Measurements from ENCODE around the gene SLC38A3.

SLC38A3 gene

GRCh38 chr3:50211930-50212329 lies 6.9 kb downstream of the SLC38A3 start:
- no peak for DNase-seq

- no peak for DNase-seq
Measured at GRCh38 chr3:50212502-50212901, 7.4 kb downstream of the SLC38A3 start.

DNA sequence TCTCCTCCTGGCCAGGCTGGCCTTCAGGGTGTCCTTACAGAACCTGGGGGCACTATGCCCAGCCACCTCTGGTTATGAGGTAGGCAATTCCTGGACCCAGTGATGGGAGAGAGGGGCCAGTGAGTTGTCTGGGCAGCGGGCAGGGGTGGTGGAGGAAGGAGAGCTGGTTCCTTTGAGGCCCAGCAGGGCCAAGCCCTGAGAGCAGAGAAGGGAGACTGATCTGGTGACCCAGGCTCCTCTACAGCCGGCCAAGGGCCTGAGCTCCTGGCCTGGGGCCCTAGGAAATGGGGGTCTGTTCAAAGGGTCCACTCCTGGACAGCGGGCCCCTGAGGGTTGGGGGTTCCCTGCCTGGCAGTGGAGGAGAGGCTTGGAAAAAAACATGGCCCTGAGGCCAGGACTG lies 7.9 kb downstream of the SLC38A3 start:
- DNase-seq: no peak

GRCh38 chr3:50213373-50213772 lies 8.3 kb downstream of the SLC38A3 start:
- no peak for DNase-seq

DNA sequence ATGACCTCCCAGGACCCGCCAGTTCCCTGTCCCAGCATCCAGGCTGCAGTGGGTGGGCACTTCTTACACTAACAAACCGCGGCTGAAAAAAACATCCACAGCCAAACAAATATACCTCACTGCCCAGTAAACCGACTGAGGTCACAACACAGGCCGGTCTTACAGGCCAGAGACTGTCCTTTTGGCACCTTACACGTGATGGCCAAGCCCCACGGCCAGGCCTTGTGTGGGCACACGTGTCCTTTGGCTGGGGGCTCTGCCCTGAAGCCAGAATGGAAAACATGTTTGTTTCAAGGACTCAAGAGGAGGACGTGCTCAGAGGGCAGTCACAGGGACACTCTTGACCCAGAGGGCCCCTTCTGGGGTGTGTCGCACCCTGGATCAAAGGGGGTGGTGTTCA lies 9.8 kb downstream of the SLC38A3 start:
- DNase-seq: no peak

- DNase-seq: no peak
Measured at GRCh38 chr3:50215529-50215928, 10.5 kb downstream of the SLC38A3 start.

DNA sequence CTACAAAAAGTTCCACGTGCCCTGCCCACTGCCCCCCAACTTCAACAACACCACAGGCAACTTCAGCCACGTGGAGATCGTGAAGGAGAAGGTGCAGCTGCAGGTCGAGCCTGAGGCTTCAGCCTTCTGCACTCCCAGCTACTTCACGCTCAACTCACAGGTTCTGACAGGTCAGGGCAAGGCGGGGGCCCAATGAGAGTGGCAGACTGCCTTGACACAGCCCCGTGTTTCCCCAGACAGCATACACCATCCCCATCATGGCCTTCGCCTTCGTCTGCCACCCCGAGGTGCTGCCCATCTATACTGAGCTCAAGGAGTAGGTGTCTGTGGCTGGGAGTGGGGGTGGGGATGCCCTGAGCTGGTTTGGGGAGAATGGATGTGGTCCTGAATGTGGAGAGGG lies 12.6 kb downstream of the SLC38A3 start:
- DNase-seq: no peak

DNA sequence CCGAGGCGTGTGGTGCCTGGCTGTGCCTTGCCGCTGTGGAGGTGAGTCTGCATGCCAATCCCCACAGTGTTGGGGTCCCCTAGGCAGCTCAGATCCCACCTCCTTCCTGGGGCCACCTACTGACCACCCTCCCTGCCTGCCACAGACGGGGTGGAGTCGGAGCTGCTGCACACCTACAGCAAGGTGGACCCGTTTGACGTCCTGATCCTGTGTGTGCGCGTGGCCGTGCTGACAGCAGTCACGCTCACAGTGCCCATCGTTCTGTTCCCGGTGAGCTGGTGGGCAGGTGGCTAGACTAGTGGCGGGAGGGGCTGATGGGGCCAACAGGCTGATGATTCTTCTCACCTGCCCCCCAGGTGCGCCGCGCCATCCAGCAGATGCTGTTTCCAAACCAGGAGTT lies 13.4 kb downstream of the SLC38A3 start:
- DNase-seq: no peak

DNA sequence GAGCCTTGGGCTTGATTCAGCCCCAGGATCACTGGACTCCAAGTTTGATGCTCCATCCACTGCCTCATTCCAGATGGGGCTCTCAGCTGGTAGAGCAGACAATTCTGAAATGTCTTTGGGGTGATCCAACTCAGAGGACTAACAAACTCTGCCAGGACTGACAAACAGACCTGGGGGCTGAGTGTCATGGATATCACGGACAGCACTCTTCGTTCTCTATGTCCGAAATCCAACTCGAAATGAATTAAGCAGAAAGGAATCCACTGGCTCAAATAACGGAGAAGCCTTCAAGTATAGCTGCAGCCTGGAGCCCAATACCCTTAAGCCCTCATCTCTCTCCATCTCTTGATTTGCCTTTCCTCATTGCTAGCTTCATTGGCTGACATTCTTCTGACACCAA lies 14.2 kb downstream of the SLC38A3 start:
- DNase-seq: no peak

GRCh38 chr3:50220109-50220508 lies 15.0 kb downstream of the SLC38A3 start:
- no peak for DNase-seq

DNA sequence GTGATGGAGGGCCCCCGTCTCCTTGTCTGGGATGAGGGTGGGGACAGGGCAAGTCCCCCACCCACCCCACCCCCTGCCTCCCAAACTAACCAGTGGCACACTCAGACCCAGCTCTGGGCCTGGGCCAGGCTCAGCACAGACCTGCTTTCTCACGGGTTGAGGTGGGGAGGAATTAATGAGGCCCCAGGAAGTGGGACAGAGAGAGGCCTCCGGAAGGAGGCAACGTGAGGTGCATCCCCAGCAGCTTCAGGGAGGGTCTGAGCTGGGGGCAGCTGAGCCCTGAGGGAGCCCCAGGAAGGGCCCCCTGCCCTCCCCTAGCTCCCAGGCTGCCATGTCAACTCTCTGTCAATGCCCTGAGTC lies 16.0 kb downstream of the SLC38A3 start:
- DNase-seq: no peak

- peak; percentile 88 for DNase-seq
Measured at GRCh38 chr3:50221411-50222168, 16.5 kb downstream of the SLC38A3 start.

DNA sequence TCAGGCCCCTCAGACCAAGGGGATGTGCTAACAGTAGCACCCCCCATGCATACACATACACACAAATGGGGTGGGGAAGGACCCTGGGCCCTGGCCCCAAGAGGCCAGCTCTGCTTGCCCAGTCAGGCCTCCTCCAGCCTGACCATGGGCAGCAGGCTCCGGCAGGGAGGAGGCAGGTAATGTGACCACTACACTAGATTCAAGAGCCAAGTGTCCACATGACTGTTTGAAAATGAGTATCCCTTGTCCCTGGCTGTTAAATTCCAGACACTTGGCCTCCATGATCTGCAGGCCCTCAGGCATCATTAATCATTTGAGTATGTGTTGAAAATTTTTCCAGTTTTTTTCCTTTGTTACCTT lies 17.1 kb downstream of the SLC38A3 start:
- no peak for DNase-seq

DNA sequence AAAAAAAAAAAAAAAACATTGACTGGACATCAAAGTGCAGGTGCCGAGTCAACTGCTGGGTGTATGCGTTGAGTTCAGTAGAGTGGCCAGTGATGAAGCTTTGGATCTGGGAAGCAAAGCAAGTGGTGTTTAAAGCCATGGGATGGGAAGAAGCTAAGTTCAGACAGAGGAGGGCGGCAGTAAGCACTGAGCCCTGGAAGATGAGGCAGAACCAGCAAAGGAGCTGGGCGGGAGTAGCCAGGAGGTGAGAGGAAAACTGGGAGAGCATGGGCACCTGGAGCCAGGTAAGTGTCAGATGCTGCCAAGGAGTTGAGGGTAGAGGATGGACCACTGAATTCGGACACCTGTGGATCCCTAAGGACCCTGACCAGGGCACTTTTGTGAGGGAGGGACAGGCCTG lies 19.6 kb downstream of the SLC38A3 start:
- DNase-seq: no peak

- DNase-seq: peak; percentile 58 to 68 (median 62)
Measured at GRCh38 chr3:50226888-50227389, 21.9 kb downstream of the SLC38A3 start.

DNA sequence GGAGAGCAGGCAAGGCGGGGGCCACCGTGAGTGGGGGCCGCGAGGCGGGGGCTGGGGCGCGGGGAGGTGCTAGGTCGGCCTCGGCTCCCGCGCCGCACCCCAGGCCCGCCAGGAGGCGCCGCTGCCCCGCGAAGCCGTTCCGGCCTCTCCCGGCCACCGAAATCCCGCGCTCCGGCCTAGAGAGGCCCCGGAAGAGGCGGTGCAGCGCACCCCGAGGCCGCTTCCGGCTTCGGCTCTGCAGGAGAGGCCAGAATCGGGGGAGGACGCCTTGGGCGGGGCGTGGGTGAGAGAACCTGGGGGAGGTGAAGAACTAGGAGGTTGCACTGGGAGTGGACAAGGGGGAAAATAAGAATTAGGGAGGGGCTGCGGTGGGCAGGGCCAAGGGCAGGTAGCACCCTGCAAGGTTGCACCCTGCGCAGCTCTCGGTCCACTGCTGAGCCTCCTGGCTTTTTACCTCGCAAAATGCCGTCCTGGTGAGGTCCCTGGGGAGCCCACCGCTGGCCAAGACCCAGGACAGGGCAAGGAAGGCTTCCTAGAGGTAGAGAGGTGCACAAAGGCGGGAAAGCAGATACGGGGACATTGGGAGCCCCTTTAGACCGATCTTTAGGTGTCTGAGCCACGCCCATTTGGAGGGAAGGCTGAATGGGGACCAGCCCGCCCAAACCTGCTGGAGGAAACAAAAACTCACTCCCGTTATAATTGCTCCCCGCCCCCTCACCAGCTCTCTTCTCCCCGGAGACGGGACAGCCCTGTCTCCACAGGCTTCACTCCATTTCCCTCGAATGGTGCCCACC lies 22.5 kb downstream of the SLC38A3 start:
- DNase-seq: peak; percentile 92 to 97 (median 96)

DNA sequence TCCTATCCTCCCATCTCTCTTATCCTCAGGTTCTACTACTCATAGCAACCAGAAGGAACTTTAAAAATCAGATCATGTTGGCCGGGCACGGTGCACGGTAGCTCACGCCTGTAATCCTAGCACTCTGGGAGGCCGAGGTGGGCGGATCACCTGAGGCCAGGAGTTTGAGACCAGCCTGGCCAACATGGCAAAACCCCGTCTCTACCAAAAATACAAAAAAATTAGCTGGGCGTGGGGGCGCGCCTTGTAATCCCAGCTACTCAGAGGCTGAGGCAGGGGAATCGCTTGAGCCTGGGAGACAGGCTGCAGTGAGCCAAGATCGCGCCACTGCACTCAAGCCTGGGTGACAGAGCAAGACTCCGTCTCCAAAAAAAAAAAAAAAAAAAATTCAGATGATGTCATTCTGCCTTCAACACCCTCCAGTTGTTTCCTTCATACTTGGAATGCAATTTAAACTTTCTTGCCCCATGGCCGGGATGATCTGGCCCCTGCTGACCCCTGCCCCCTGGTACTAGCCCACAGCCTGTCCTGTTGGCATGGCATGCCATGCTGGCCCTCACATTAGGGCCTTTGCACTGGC lies 23.2 kb downstream of the SLC38A3 start:
- peak in 1 of 3 donors; percentile 8 for DNase-seq

GRCh38 chr3:50229490-50229889 lies 24.4 kb downstream of the SLC38A3 start:
- DNase-seq: no peak

DNA sequence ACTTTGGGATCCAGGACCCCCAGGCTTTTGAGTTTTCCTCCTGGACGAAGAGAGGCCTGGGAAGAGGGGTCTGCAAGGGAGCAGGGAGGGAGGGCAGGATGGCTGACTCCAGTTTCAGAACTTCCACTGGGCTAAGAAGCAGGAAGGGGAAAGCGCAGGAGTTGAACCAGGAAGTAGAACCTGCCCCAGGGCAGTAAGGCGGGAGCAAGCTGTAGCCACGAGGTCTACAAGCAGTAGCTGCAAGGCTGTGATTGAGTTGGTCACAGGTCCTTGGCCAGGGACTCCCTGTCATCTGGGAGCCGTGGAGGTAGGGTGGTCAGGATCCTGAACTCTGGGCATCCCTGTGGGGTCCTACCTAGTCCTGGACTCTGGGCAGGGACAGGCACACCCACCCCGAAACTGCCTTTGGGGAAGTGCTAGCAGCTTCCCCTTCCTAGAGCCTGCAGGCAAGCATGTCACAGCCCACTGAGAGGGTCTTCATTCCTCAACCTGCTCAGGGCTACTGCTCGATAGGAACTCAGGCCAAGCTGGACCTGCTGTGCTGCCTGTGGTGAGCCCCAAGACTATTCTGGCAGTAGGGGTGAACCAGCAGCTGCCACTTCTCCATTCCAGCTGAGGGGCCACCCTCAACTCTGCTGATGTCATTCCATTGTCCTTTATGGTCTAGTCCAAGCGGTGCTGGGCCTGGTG lies 25.2 kb downstream of the SLC38A3 start:
- DNase-seq: peak; percentile 49 to 60 (median 58)

DNA sequence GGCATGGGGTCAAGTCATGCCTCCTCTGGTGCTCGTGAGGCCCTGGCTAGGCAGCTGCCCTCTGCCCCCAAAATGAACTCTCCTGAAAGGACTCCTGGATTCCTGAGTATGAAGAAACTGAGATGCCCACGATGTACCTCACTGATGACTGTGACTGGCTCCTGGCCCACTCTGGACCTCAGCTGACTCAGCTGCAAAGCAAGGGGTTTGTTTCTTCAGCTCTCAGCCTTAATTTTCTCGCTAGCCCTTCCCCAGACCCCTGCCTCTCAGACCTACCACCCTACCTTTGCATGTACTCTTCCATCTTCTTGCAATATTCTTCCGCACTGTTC lies 25.7 kb downstream of the SLC38A3 start:
- DNase-seq: no peak

- DNase-seq: no peak
Measured at GRCh38 chr3:50231581-50231980, 26.5 kb downstream of the SLC38A3 start.

GRCh38 chr3:50232303-50232702 lies 27.2 kb downstream of the SLC38A3 start:
- DNase-seq: no peak

DNA sequence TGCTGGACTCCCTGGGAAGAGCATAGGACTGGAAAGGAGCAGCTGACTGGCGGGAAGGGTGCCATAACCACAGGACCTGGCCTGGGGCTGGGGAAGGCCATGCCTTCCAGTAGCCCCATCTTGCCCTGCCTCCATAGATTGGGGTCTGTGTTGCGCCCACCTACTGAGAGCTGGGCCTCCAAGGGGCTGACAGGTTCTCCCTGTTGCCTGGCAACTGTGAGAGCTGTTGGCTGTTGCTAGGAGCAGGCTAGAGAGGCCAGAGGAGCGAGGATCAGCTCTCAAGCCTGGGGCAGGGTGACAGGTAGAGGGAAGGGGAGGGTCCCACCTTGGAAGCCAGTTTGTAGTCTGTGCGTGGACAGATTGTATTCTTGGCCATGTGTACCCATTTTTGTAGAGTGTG lies 28.1 kb downstream of the SLC38A3 start:
- DNase-seq: no peak
